ENCODE results near the gene ARSA. TPM values are rescaled to one million over a fixed set of nuclear protein-coding genes. Genes with fewer than 3 reads are reported as not detected.

ARSA gene
- total and polyA plus RNA-seq, 2 of the 13 experiments (the other 11 are each of a cell fraction or from before 2014, with no cell fraction given), result 9.0 to 11.5 TPM

DNA sequence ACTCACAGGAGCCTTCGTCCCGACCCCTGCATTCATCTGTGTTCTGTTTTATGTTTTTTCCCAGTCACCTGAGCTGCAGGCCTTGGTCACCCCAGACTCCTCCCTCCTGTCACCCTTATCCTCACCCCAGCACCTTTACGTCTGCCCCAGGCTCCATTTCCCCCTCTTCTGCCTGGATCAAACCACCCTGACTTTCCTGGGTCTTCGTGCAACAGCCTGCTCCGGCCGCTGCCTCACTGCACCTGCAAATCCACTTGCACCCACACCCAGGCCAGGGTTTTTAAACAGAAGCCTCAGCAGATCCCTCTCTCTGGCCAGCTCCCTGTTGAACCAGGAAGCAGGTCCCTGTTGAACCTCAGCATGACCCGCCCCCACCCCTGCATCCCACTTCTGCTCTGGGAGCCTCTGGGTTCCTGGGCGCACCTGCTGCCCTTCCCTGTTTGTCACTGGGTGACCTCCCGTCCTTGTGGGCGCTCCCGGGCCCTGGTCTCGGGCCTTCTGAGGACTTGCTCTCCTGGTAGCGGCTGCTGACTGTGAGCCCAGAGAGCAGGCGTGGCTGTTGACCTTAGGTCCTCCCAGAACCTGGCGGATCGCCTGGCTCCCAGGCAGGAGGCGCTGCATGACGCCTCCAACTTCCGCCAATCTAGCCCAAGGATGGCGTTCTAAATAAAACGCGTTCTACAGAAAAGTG lies 14.5 kb downstream of the ARSA start (continued):
- TF ChIP-seq NR2F1 (CRISPR knock-in tag; IDR thresholded peaks at IDR 0.05), result peak in 1 of 2 experiments; percentile 24; a peak in 1 of 4 replicates
- no peak for TF ChIP-seq HIVEP1 (CRISPR knock-in tag; IDR thresholded peaks at IDR 0.05)
- no peak for TF ChIP-seq HNRNPUL1 (IDR thresholded peaks at IDR 0.05; ENCODE audit: low read depth, low read length)
- TF ChIP-seq ZFP90 (CRISPR knock-in tag; IDR thresholded peaks at IDR 0.05; ENCODE audit: borderline replicate concordance), result no peak
- TF ChIP-seq ZNF564 (CRISPR knock-in tag; IDR thresholded peaks at IDR 0.05), result peak; percentile 92; the same call in 1 of the 2 replicates
- no peak; the same call in 1 of the 2 replicates for TF ChIP-seq SPEN (CRISPR knock-in tag; IDR thresholded peaks at IDR 0.05; ENCODE audit: low read depth)
- 0 out of 2 replicates have a peak, but pooled peaks have one; percentile 81 for TF ChIP-seq ZSCAN31 (CRISPR knock-in tag; IDR thresholded peaks at IDR 0.05; ENCODE audit: low read depth)
- TF ChIP-seq ZNF543 (CRISPR knock-in tag; IDR thresholded peaks at IDR 0.05), result no peak
- TF ChIP-seq, protein P1, sequence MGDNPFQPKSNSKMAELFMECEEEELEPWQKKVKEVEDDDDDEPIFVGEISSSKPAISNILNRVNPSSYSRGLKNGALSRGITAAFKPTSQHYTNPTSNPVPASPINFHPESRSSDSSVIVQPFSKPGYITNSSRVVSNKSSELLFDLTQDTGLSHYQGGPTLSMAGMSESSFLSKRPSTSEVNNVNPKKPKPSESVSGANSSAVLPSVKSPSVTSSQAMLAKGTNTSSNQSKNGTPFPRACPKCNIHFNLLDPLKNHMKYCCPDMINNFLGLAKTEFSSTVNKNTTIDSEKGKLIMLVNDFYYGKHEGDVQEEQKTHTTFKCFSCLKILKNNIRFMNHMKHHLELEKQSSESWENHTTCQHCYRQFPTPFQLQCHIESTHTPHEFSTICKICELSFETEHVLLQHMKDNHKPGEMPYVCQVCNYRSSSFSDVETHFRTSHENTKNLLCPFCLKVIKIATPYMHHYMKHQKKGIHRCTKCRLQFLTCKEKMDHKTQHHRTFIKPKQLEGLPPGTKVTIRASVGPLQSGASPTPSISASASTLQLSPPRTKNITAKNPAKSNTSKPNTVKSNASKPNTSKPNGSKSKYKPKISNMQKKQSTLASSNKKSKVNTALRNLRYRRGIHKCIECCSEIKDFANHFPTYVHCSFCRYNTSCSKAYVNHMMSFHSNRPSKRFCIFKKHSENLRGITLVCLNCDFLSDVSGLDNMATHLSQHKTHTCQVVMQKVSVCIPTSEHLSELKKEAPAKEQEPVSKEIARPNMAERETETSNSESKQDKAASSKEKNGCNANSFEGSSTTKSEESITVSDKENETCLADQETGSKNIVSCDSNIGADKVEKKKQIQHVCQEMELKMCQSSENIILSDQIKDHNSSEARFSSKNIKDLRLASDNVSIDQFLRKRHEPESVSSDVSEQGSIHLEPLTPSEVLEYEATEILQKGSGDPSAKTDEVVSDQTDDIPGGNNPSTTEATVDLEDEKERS (CRISPR knock-in tag; IDR thresholded peaks at IDR 0.05), result no peak
- 0 out of 2 replicates have a peak, but pooled peaks have one; percentile 25 for TF ChIP-seq PAXIP1 (CRISPR knock-in tag; conservative IDR thresholded peaks at IDR 0.05)
- no peak for TF ChIP-seq PLRG1 (conservative IDR thresholded peaks at IDR 0.05)
- no peak for TF ChIP-seq ZNF552 (CRISPR knock-in tag; IDR thresholded peaks at IDR 0.05; ENCODE audit: borderline replicate concordance)
- TF ChIP-seq, protein P2, sequence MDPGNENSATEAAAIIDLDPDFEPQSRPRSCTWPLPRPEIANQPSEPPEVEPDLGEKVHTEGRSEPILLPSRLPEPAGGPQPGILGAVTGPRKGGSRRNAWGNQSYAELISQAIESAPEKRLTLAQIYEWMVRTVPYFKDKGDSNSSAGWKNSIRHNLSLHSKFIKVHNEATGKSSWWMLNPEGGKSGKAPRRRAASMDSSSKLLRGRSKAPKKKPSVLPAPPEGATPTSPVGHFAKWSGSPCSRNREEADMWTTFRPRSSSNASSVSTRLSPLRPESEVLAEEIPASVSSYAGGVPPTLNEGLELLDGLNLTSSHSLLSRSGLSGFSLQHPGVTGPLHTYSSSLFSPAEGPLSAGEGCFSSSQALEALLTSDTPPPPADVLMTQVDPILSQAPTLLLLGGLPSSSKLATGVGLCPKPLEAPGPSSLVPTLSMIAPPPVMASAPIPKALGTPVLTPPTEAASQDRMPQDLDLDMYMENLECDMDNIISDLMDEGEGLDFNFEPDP (CRISPR knock-in tag; conservative IDR thresholded peaks at IDR 0.05), result no peak
- TF ChIP-seq RAD21 (CRISPR knock-in tag; IDR thresholded peaks at IDR 0.05), result peak; percentile 59; the same call in 1 of the 2 replicates
- no peak for TF ChIP-seq ZSCAN22 (CRISPR knock-in tag; IDR thresholded peaks at IDR 0.05)
- no peak for TF ChIP-seq ZFP36L1 (CRISPR knock-in tag; IDR thresholded peaks at IDR 0.05)
- TF ChIP-seq PRPF4 (IDR thresholded peaks at IDR 0.05; ENCODE audit: low read depth, low read length, poor library complexity, severe bottlenecking), result no peak
- no peak for TF ChIP-seq ZNF225 (CRISPR knock-in tag; IDR thresholded peaks at IDR 0.05)
- TF ChIP-seq KLF13 (CRISPR knock-in tag; IDR thresholded peaks at IDR 0.05), result no peak
- TF ChIP-seq JUNB (CRISPR knock-in tag; IDR thresholded peaks at IDR 0.05; ENCODE audit: borderline replicate concordance), result no peak
- TF ChIP-seq KDM3A (CRISPR knock-in tag; IDR thresholded peaks at IDR 0.05; ENCODE audit: low read depth), result no peak
- TF ChIP-seq POLR2G (IDR thresholded peaks at IDR 0.05; ENCODE audit: low read depth, low read length), result peak; percentile 77
- TF ChIP-seq STAG1 (CRISPR knock-in tag; IDR thresholded peaks at IDR 0.05), result peak; percentile 46

Measured in HepG2 (cell line).